Cardiac muscle cell (in vitro differentiated cells and primary cell): ENCODE results near the gene MRGPRX2. TPM values are rescaled to one million over a fixed set of nuclear protein-coding genes. Genes with fewer than 3 reads are reported as not detected.

Experiments
- DNase-seq, 2 donors: peaks; one replicate each; pipeline versions ENCODE4 v3.0.0 to v3.0.0-alpha.2; 2010 to 2017; ENCODE audit warnings: low read depth in 1 of 2, low spot score in 1 of 2
- H3K27ac ChIP-seq: fragments of 200-600 bp; sonication (generic); 2 replicates; pipeline ENCODE4 v1.5.1; 2016
- H3K27me3 ChIP-seq: fragments of 200-600 bp; sonication (generic); 2 replicates; pipeline ENCODE4 v1.6.0; 2016; ENCODE audit warnings: control low read depth
- H3K36me3 ChIP-seq: fragments of 200-600 bp; sonication (generic); 2 replicates; pipeline ENCODE4 v1.5.1; 2016; ENCODE audit warnings: control low read depth
- H3K4me1 ChIP-seq: fragments of 200-600 bp; sonication (generic); 2 replicates; pipeline ENCODE4 v1.8.1; 2017; ENCODE audit warnings: low read depth, mild to moderate bottlenecking, mixed run types
- H3K4me3 ChIP-seq: fragments of 200-600 bp; sonication (generic); 2 replicates; pipeline ENCODE4 v1.5.1; 2016; ENCODE audit warnings: mild to moderate bottlenecking
- H3K9me3 ChIP-seq: fragments of 200-600 bp; sonication (generic); 2 replicates; pipeline ENCODE4 v1.5.1; 2017; ENCODE audit warnings: low read depth, mild to moderate bottlenecking, control low read depth
- polyA plus RNA-seq: library from polyadenylated mRNA; unstranded; fragments of >200 nt; fragmentation: Nextera tagmentation; extraction: Ambion mirVana; gene quantifications from 2 replicates; pipeline ENCODE4 v1.2.1, GENCODE V29; 2016
- total RNA-seq: library from RNA; depleted of rRNA; stranded (reverse); fragments of >200 nt; gene quantifications from 2 replicates; pipeline ENCODE4 v1.2.3, GENCODE V29; 2016
- TF ChIP-seq, protein P1 (sequence below): IDR thresholded peaks from 2 replicates; pipeline ENCODE4 v1.5.1; 2012; ENCODE audit warnings: low read depth, mild to moderate bottlenecking, low read length

The MRGPRX2 gene
- total and polyA plus RNA-seq, 2 experiments from 2014 or later, result not detected

DNA sequence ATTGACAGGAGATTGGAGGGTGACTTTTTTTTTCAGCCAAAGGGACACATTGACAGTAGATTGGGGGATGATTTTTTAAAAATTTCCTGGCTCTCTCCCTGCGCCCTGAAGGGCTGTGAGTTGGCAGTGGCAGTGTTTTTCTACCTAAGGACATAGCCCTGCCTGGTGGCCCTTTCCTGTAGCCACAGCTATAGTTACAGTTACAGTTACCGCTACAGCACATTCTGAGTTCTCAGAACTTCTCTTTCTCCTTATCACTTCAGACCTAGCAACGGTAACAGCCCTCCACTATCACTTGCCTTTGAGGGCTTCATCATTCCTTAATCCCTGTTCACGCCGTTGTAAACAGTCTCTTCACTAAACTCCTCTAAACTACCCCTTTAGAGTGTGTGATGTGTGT, 684 bp downstream of the MRGPRX2 start:
- Histone ChIP-seq H3K27me3 (peaks cover 16% of the 10 kb centered on the region), H3K27ac (no peak overlapping the region), H3K36me3 (no peaks in the 10 kb centered on the region), H3K4me3 (no peak overlapping the region), H3K4me1 (no peaks in the 10 kb centered on the region), H3K9me3 (no peaks in the 10 kb centered on the region)
- TF ChIP-seq, protein P1, sequence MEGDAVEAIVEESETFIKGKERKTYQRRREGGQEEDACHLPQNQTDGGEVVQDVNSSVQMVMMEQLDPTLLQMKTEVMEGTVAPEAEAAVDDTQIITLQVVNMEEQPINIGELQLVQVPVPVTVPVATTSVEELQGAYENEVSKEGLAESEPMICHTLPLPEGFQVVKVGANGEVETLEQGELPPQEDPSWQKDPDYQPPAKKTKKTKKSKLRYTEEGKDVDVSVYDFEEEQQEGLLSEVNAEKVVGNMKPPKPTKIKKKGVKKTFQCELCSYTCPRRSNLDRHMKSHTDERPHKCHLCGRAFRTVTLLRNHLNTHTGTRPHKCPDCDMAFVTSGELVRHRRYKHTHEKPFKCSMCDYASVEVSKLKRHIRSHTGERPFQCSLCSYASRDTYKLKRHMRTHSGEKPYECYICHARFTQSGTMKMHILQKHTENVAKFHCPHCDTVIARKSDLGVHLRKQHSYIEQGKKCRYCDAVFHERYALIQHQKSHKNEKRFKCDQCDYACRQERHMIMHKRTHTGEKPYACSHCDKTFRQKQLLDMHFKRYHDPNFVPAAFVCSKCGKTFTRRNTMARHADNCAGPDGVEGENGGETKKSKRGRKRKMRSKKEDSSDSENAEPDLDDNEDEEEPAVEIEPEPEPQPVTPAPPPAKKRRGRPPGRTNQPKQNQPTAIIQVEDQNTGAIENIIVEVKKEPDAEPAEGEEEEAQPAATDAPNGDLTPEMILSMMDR, result no peak
- DNase-seq, result peak in 1 of 2 donors; percentile 19

DNA sequence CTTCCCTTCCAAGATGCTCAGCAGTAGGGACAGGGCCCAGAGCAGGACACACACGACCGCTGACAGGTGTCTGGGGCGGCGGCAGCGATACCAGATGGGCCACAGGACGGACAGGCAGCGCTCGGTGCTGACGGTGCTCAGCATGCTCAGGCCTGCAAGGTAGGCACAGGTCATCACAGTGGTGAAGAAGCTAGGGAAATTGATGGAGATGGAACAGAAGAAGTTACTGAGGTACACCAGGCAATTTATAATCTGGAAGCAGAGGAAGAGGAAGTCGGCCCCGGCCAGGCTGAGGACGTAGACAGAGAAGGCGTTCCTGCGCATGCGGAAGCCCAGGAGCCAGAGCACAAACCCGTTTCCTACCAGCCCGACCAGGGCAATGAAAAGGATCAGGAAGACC, 4.6 kb downstream of the MRGPRX2 start:
- Histone ChIP-seq H3K4me1 (no peaks in the 10 kb centered on the region), H3K4me3 (no peak overlapping the region), H3K27ac (no peak overlapping the region), H3K27me3 (peaks cover 16% of the 10 kb centered on the region), H3K36me3 (no peaks in the 10 kb centered on the region), H3K9me3 (no peaks in the 10 kb centered on the region)
- TF ChIP-seq, protein P1, result no peak
- no peak for DNase-seq

- H3K27ac ChIP-seq, result no peak overlapping the region
- no peaks in the 10 kb centered on the region for H3K9me3 ChIP-seq
- H3K4me3 ChIP-seq, result no peak overlapping the region
- no peaks in the 10 kb centered on the region for H3K36me3 ChIP-seq
- H3K4me1 ChIP-seq, result no peaks in the 10 kb centered on the region
- TF ChIP-seq, protein P1, result no peak
- peaks cover 16% of the 10 kb centered on the region for H3K27me3 ChIP-seq
- DNase-seq, result no peak
These were observed 5.5 kb downstream of the MRGPRX2 start for GRCh38 chr11:19055016-19055415.

- peaks cover 16% of the 10 kb centered on the region for H3K27me3 ChIP-seq
- H3K4me3 ChIP-seq, result no peak overlapping the region
- H3K36me3 ChIP-seq, result no peaks in the 10 kb centered on the region
- H3K27ac ChIP-seq, result no peak overlapping the region
- no peaks in the 10 kb centered on the region for H3K9me3 ChIP-seq
- no peak for DNase-seq
- TF ChIP-seq, protein P1, result no peak
- no peaks in the 10 kb centered on the region for H3K4me1 ChIP-seq
These were observed 6.6 kb downstream of the MRGPRX2 start for GRCh38 chr11:19053909-19054308.

DNA sequence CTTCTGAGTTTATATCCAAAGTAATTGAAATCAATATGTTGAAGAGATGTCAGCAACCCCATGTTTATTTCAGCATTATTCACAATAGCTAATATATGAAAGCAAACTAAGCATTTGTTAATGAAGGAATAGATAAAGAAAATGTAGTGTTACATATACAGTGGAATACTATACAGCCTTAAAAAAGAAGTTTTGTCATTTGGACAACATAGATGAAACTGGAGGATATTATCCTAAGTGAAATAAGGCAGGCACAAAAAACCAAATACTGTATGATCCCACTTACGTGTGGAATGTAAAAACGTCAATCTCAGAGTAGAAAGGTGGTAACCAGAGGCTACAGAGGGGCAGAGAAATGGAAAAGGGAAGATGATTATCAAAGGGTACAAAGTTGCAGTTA, 10.2 kb downstream of the MRGPRX2 start:
- H3K27ac ChIP-seq, result no peak overlapping the region
- H3K36me3 ChIP-seq, result no peaks in the 10 kb centered on the region
- H3K27me3 ChIP-seq, result peaks cover 3% of the 10 kb centered on the region
- DNase-seq, result no peak
- no peaks in the 10 kb centered on the region for H3K9me3 ChIP-seq
- no peaks in the 10 kb centered on the region for H3K4me1 ChIP-seq
- TF ChIP-seq, protein P1, result no peak
- H3K4me3 ChIP-seq, result no peak overlapping the region

DNA sequence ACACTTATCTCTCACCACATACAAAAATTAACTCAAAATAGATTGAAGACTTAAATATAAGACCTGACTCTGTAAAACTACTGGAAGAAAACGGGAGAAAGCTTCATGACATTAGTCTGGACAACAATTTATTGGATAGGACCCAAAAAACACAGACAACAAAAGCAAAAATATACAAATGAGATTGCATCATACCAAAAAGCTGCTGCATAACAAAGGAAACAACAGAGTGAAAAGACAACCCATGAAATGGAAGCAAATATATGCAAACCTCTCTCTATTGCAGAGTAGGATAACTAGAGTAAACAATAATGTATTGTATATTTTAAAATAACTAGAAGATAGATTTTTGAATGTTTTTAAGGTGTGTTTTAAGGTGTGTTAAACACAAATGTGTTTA, 11.2 kb downstream of the MRGPRX2 start:
- TF ChIP-seq, protein P1, result no peak
- Histone ChIP-seq H3K4me3 (no peak overlapping the region), H3K4me1 (no peaks in the 10 kb centered on the region), H3K27ac (no peak overlapping the region), H3K36me3 (no peaks in the 10 kb centered on the region), H3K27me3 (no peaks in the 10 kb centered on the region), H3K9me3 (no peaks in the 10 kb centered on the region)
- DNase-seq, result no peak
